ENCODE results near the gene CACNA1C.

The CACNA1C gene

DNA sequence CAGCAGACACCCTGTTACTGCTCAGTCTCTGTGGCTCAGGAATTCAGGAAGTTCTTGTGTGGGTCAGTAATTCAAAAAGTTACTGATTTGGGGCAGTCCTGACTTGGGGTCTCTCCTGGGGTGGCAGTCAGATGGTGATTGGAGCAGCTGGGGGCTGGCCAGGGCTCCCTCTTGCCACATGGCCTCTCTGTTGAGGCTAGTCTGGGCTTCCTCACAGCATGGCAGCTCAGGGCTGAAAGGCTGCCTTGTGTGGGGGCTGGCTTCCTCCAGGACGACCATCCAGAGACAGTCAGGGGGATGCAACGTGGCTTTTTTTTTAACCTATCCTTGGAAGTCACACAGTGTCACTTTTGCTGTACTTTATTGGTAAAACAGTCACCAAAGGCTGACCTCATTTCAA, 61.3 kb downstream of the CACNA1C start:
- H2AFZ ChIP-seq (ENCODE audit: low read depth, low read length) = no peak overlapping the region
- H3K27ac ChIP-seq (ENCODE audit: low read length) = no peak overlapping the region
- H3K9ac ChIP-seq (ENCODE audit: low read depth, low read length) = no peak overlapping the region
- H4K20me1 ChIP-seq (ENCODE audit: insufficient read depth, low read length) = peaks cover 9% of the 10 kb centered on the region
- no peak overlapping the region for H3K4me3 ChIP-seq (ENCODE audit: low read depth in 1 of 2, low read length in 2 of 2)
- peaks cover 15% of the 10 kb centered on the region for H3K27me3 ChIP-seq (ENCODE audit: insufficient read depth, low read length, poor library complexity)
- H3K36me3 ChIP-seq (ENCODE audit: insufficient read depth, low read length) = no peaks in the 10 kb centered on the region
- H3K4me1 ChIP-seq (ENCODE audit: insufficient read depth, low read length) = no peaks in the 10 kb centered on the region
- no peaks in the 10 kb centered on the region for H3K79me2 ChIP-seq (ENCODE audit: insufficient read depth, low read length)
- DNase-seq (no peak), ATAC-seq (ENCODE audit: insufficient read depth, low read depth) (no peak)
- H3K9me3 ChIP-seq (ENCODE audit: insufficient read depth, low read length, severe bottlenecking) = no peaks in the 10 kb centered on the region
- TF ChIP-seq CTCF (IDR thresholded peaks at IDR 0.05; ENCODE audit: borderline replicate concordance, extremely low read depth, low read length, poor library complexity, severe bottlenecking) (no peak), EZH2 (IDR thresholded peaks at IDR 0.05; ENCODE audit: borderline replicate concordance, low read depth, low read length, severe bottlenecking) (no peak)
- no peak overlapping the region for H3K4me2 ChIP-seq (ENCODE audit: insufficient read depth, low read length)

DNA sequence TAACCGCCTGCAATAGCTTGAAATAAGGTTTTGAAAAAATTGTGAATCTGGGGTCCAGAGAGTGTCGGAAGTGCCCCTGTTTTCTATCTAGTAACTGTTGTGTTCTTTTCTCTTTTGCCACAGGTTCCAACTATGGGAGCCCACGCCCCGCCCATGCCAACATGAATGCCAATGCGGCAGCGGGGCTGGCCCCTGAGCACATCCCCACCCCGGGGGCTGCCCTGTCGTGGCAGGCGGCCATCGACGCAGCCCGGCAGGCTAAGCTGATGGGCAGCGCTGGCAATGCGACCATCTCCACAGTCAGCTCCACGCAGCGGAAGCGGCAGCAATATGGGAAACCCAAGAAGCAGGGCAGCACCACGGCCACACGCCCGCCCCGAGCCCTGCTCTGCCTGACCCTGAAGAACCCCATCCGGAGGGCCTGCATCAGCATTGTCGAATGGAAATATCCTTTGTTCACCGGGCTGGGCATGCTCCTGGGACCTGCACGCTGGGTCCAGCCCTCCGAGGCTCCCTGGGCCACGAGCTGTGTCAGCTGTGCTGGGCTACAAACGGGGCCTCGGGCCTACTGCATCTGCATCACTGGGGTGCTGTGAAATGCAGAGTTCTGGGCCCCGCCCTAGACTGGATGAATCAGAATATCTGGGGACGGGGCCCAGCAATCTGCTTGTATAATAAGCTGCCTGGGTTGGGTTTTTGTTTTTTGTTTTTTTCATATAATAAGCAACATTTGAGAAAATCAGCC, 62.5 kb downstream of the CACNA1C start:
- peaks cover 18% of the 10 kb centered on the region for H3K27me3 ChIP-seq (ENCODE audit: insufficient read depth, low read length, poor library complexity)
- no peaks in the 10 kb centered on the region for H3K36me3 ChIP-seq (ENCODE audit: insufficient read depth, low read length)
- H3K4me1 ChIP-seq (ENCODE audit: insufficient read depth, low read length) = no peaks in the 10 kb centered on the region
- TF ChIP-seq EZH2 (IDR thresholded peaks at IDR 0.05; ENCODE audit: borderline replicate concordance, low read depth, low read length, severe bottlenecking) (no peak), CTCF (IDR thresholded peaks at IDR 0.05; ENCODE audit: borderline replicate concordance, extremely low read depth, low read length, poor library complexity, severe bottlenecking) (no peak)
- H3K4me3 ChIP-seq (ENCODE audit: low read depth in 1 of 2, low read length in 2 of 2) = no peak overlapping the region
- no peak overlapping the region for H2AFZ ChIP-seq (ENCODE audit: low read depth, low read length)
- no peaks in the 10 kb centered on the region for H3K79me2 ChIP-seq (ENCODE audit: insufficient read depth, low read length)
- DNase-seq = no peak
- no peak overlapping the region for H3K27ac ChIP-seq (ENCODE audit: low read length)
- H3K4me2 ChIP-seq (ENCODE audit: insufficient read depth, low read length) = no peak overlapping the region
- no peaks in the 10 kb centered on the region for H3K9me3 ChIP-seq (ENCODE audit: insufficient read depth, low read length, severe bottlenecking)
- H3K9ac ChIP-seq (ENCODE audit: low read depth, low read length) = no peak overlapping the region
- H4K20me1 ChIP-seq (ENCODE audit: insufficient read depth, low read length) = peaks cover 6% of the 10 kb centered on the region
- ATAC-seq (ENCODE audit: insufficient read depth, low read depth) = no peak

GRCh38 chr12:2117541-2117940, 64.8 kb downstream of the CACNA1C start:
- Histone ChIP-seq H3K9me3 (ENCODE audit: insufficient read depth, low read length, severe bottlenecking) (no peaks in the 10 kb centered on the region), H3K9ac (ENCODE audit: low read depth, low read length) (no peak overlapping the region)

More at GRCh38 chr12:2117541-2117940, 64.8 kb downstream of the CACNA1C start:
- peaks cover 24% of the 10 kb centered on the region for H3K27me3 ChIP-seq (ENCODE audit: insufficient read depth, low read length, poor library complexity)
- H3K27ac ChIP-seq (ENCODE audit: low read length) = no peak overlapping the region
- no peak overlapping the region for H2AFZ ChIP-seq (ENCODE audit: low read depth, low read length)
- peaks cover 6% of the 10 kb centered on the region for H4K20me1 ChIP-seq (ENCODE audit: insufficient read depth, low read length)
- no peak for ATAC-seq (ENCODE audit: insufficient read depth, low read depth)
- no peak for DNase-seq
- TF ChIP-seq EZH2 (IDR thresholded peaks at IDR 0.05; ENCODE audit: borderline replicate concordance, low read depth, low read length, severe bottlenecking) = no peak
- TF ChIP-seq CTCF (IDR thresholded peaks at IDR 0.05; ENCODE audit: borderline replicate concordance, extremely low read depth, low read length, poor library complexity, severe bottlenecking) = no peak
- H3K36me3 ChIP-seq (ENCODE audit: insufficient read depth, low read length) = no peaks in the 10 kb centered on the region
- no peaks in the 10 kb centered on the region for H3K4me1 ChIP-seq (ENCODE audit: insufficient read depth, low read length)
- no peak overlapping the region for H3K4me3 ChIP-seq (ENCODE audit: low read depth in 1 of 2, low read length in 2 of 2)
- no peak overlapping the region for H3K4me2 ChIP-seq (ENCODE audit: insufficient read depth, low read length)
- no peaks in the 10 kb centered on the region for H3K79me2 ChIP-seq (ENCODE audit: insufficient read depth, low read length)

Measured in DND-41 (cell line).